CMK (cell line): ENCODE data around the gene BPIFA1.
A peak's percentile ranks its signal among the peaks of the same experiment; 100 is the strongest.

ENCODE experiments used
- DNase-seq: peaks from one replicate; pipeline ENCODE4 v3.0.0-alpha.2; 2010; ENCODE audit warnings: low read depth

Gene BPIFA1

GRCh38 chr20:33240923-33241322 lies 5.1 kb downstream of the BPIFA1 start:
- no peak for DNase-seq

DNA sequence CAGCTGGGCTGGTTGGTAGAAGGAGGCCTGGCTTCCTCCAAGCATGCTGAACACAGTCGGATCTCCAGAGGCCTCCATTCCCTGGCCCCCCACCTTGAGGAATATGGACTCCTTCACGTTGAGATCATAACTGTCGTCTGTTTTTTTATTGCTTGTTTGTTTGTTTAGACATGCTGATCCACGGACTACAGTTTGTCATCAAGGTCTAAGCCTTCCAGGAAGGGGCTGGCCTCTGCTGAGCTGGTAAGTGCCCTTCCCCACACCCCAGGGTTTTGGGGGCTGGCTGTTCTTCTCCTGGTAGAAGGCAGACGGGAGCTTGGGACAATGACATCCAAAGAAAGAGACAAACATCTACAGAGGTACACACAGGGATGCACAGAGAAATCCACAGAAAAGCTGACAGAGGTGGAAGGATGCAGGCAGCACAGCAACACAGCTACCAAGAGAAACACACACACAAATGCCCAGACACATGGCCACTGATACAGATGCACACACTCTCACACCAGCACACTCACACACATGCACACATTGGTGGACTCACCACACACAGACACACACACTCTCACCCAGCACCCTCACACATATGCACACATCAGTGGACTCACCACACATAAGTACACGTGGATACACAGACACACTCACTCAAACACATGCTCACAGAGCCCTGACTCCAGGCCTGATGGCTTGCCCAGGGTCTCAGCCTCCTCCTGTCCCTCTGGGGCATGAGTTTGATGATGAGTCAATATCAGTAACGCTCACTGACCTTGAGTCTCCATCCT lies 6.7 kb downstream of the BPIFA1 start:
- no peak for DNase-seq

- DNase-seq: no peak
These were observed 10.3 kb downstream of the BPIFA1 start for GRCh38 chr20:33246077-33246476.

DNA sequence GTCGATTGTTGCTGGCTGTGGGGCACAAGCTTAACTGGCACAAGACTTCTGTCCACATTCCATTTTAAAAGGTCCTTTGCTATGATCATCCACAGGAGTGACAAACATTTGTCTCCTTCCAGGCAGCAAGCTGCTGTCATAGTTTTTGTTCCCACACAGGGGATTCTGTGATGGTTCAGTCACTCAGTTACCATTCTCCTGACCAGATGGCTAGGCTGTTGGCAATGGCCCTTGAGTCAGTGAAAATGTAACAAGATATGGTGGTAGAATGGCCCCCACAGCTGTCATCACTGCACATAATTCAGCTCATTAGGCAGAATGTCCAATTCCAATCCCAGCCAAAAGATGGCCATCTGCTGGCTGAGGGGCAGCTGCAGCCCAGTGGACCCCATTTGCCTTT lies 13.7 kb downstream of the BPIFA1 start:
- no peak for DNase-seq

- DNase-seq: no peak
These were observed 14.9 kb downstream of the BPIFA1 start for GRCh38 chr20:33250666-33251065.

DNA sequence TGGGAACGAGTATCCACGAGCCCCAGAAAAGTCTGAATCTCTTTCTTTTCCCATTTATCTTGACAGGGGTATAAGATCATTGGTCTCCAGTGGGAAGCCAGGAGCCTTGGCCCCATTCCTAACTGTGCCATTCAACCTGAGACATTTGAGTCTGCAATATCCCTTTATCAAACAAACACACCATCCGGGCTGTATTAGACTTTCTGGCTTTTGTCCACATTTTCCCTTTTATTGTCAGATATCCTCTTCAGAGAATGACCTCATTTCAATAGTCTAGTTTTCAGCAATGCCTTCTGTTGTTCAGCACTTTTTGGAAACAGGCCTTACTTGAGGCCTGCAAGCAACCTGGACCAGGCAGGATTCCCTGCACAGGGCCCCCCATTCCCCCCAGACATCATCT lies 15.7 kb downstream of the BPIFA1 start:
- no peak for DNase-seq

- no peak for DNase-seq
These were observed 16.7 kb downstream of the BPIFA1 start for GRCh38 chr20:33252460-33252859.

GRCh38 chr20:33255005-33255404 lies 19.2 kb downstream of the BPIFA1 start:
- no peak for DNase-seq

DNA sequence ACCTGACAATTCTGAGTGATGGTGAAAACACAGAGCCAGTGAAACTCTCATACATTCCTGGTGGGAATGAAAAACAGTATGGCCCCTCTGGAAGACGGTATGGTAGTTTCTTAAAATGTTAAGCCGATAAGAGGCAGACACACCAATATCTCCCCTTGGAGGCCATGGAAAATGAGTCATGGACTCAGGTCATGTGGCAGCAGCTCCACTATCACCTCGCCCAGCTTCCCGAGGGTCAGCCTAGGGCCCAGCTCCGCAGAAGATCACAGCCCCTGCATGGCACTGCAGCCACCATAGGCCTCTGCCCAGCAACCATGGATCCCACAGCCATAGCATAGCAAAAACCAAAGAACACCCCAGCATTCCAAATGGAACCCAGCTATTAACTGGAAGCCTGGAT lies 21.4 kb downstream of the BPIFA1 start:
- DNase-seq: no peak

DNA sequence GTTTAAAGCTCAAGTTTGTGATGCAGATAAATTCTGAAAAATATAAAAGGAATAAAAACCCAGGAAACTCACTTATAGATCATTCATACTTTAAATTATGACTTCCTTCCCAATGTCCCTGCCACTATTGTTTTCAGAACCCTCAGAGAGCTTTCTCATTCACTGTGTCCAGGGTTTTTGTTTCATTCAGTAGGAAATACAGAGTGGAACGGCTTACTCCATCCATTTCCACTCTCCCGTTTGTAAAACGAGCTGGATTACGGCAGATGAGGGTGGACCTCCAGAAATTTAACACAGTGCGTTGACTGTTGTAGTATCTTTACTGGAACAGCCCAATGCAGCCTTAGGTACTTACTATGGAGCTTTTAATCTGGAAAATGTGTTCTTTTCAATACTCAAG lies 23.6 kb downstream of the BPIFA1 start:
- no peak for DNase-seq

- DNase-seq: no peak
These were observed 25.7 kb downstream of the BPIFA1 start for GRCh38 chr20:33261465-33261864.

DNA sequence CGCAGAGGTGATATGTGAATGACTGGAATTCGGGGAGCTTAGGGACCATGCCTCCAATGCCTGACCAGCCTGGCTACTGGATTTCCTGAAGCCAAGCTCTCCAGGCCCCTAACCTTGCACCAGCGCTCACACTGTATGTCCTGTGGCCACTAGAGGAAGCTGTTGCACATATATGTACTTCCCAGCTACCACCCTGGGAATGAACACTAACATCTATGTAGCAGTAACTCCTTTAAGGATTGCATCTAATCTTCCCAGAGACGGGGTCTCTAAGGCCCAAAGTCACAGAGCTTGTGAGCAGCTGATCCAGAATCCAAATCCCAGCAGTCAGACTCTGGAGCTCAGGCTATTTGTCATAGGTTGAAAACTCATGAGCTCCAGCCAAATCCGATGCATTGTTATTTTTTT lies 26.9 kb downstream of the BPIFA1 start:
- DNase-seq: peak; percentile 12

- DNase-seq: no peak
These were observed 28.0 kb downstream of the BPIFA1 start for GRCh38 chr20:33263784-33264183.

DNA sequence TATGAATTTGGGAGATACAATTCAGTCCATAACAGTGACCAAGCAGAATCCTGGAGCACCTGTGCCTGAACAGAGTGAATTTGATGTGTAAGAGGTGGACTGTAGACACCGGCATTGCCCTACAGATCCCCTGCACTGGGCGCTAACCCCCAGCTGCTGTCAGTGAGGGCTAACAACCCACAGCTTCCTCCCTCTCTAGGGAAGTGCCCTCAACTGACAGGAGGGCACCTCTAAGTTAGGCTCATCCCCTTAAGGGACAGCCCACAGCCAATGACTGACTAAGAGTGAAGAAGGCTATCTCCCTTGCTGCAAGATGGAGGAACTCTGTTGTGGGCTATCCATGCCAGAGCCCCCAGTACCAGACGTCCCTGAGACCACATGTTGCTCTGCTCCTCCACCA lies 31.9 kb downstream of the BPIFA1 start:
- no peak for DNase-seq

- no peak for DNase-seq
These were observed 36.5 kb downstream of the BPIFA1 start for GRCh38 chr20:33272155-33272873.

- DNase-seq: no peak
These were observed 37.5 kb downstream of the BPIFA1 start for GRCh38 chr20:33273117-33273851.

- no peak for DNase-seq
These were observed 39.4 kb downstream of the BPIFA1 start for GRCh38 chr20:33275215-33275614.

GRCh38 chr20:33275871-33276270 lies 40.1 kb downstream of the BPIFA1 start:
- no peak for DNase-seq

- no peak for DNase-seq
These were observed 40.7 kb downstream of the BPIFA1 start for GRCh38 chr20:33276303-33277113.

- no peak for DNase-seq
These were observed 42.0 kb downstream of the BPIFA1 start for GRCh38 chr20:33277471-33278441.

- no peak for DNase-seq
These were observed 42.9 kb downstream of the BPIFA1 start for GRCh38 chr20:33278700-33279099.
